ENCODE data around the gene RHOBTB1.

- TF ChIP-seq CTCF (IDR thresholded peaks at IDR 0.05; ENCODE audit: low read depth, low read length) (no peak), MAX (IDR thresholded peaks at IDR 0.05; ENCODE audit: low read depth, low read length) (no peak), MYC (IDR thresholded peaks at IDR 0.05; ENCODE audit: low read depth, low read length) (no peak)
Measured at GRCh38 chr10:60940446-60940845, 3.5 kb downstream of the RHOBTB1 start.
